Astrocyte (in vitro differentiated cells and primary cell): ENCODE measurements around the gene ZNF670.

Source experiments
- EZH2 ChIP-seq: IDR thresholded peaks from 2 replicates; pipeline ENCODE4 v1.6.1; 2012; ENCODE audit warnings: mild to moderate bottlenecking, low read length, inconsistent platforms; ENCODE audit not compliant: insufficient read depth
- TF ChIP-seq, protein P1 (sequence below): IDR thresholded peaks from 2 replicates; pipeline ENCODE4 v1.5.1; 2011; ENCODE audit warnings: low read depth, mild to moderate bottlenecking, inconsistent platforms, low read length, moderate library complexity; ENCODE audit not compliant: insufficient read depth

DNA sequence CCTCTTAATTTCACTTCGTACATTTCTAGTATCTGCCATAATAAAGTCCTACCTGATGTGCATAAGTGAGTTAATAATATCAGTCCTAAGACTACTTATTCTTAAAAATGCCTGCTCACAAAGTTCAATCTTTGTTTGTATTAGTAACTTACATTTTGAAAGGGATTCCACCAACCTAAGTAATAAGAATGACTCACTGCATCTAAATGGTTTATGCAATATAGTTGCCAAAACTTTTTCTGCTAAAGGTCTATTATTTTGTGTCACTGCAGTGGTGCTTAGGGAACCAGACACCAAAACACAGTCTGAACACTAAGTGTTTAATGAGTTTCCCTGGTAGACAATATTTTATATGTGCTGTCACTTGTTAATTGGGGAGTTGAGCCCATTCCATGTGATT is 23.8 kb upstream of the ZNF670 start:
- TF ChIP-seq, protein P1, sequence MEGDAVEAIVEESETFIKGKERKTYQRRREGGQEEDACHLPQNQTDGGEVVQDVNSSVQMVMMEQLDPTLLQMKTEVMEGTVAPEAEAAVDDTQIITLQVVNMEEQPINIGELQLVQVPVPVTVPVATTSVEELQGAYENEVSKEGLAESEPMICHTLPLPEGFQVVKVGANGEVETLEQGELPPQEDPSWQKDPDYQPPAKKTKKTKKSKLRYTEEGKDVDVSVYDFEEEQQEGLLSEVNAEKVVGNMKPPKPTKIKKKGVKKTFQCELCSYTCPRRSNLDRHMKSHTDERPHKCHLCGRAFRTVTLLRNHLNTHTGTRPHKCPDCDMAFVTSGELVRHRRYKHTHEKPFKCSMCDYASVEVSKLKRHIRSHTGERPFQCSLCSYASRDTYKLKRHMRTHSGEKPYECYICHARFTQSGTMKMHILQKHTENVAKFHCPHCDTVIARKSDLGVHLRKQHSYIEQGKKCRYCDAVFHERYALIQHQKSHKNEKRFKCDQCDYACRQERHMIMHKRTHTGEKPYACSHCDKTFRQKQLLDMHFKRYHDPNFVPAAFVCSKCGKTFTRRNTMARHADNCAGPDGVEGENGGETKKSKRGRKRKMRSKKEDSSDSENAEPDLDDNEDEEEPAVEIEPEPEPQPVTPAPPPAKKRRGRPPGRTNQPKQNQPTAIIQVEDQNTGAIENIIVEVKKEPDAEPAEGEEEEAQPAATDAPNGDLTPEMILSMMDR, result no peak
- TF ChIP-seq EZH2, result no peak
